Dermis blood vessel endothelial cell (primary cell): Measurements from ENCODE around the gene BCL2A1. TPM values are rescaled to one million over a fixed set of nuclear protein-coding genes. Genes with fewer than 3 reads are reported as not detected.
"Not testable (repeated sequence)": the region's sequence is repeated elsewhere in the genome, so short reads cannot be mapped to it uniquely, and the experiment has no call there.

Experiments used
- DNase-seq: peaks from one replicate; pipeline ENCODE4 v3.0.0; 2010
- total RNA-seq: library from RNA; depleted of rRNA; stranded (reverse); fragments of >200 nt; gene quantifications from 2 replicates; pipeline ENCODE4 v1.2.3, GENCODE V29; 2014

Gene BCL2A1
- total RNA-seq, 1 donor from 2014 or later = not detected

DNA sequence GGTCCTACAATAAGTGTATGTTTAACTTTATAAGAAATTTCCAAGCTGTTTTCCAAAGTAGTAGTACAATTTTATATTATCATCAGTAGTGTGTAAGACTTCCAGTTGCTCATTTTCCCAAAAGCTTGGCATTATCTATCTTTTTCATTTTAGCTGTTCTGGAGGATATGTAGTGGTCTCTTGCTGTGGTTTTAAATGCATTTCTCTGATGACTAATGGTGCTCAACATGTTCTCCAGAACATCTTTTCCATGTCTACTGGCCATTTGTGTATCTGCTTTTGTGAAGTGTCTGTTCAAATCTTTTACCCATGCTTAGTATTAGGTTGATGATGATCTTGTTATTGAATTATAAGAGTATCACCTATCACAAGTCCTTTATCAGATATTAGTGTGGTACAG is 13.3 kb downstream of the BCL2A1 start:
- DNase-seq = no peak

DNA sequence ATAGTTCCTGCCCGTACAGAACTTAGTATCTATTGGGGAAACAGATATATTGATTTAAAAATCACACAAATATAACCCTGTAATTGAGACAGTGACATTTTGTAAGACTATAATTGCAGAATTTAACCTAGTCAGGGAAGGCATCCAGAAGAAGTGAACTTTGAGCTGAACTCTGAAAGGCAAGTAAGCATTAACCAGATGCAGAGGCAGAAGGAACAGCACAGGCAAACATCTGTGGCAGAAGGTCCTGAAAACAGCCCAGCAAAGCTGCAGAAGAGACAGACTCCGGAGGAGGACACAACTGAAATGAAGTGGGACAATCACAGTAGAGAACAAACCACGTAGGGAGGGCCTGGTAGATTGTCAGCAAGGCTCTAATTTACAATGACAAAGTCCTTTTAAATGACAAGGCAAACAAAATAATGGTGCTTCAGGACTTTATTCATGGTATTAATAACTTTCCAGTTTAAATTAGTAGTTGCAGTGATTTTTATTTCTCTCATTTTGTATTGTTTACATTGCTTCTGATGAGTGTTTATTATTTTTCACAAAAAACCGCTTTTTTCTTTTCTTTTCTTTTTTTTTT is 14.5 kb downstream of the BCL2A1 start:
- no peak for DNase-seq

DNA sequence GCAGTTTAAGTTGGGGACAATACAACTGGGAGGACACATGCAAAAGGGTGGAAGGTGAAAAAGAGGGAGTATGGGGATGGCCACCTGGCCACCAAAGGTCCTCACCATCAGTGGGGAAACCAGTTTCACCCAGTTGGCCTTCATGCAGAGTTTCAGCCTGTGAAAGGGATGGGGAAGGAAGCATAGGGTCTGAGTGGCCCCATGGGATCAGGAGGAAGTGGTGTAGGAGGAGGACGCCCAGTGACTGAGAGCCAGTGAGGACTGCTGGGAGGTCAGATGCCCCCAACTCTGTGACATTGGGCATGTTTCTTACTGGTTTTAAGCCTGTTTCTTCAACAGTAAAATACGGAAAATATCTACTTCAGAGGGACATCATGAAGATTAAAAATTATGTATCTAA is 16.3 kb downstream of the BCL2A1 start:
- no peak for DNase-seq

DNA sequence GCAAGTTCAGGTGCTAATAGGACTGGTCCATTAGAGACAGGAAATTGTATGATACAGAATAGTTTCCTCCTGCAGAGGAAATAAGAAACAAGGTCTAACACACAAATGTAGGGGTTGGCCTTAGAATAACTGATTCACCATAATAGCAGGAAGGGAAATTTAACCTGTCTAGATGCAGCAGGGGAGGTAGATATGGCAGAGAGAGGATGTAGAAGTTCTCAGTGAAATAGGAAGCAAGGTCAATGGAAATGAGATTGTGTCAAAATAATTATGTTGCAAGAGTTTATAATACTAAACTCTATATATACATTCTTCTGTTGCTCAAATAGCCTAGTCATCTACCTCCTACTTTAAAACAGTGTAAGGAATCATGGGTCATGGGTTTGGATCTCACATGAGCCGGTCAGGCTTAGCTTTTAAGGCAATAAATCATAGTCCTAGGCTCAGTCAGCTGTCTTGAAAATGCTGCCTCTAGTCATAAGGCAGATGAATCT is 17.0 kb downstream of the BCL2A1 start:
- no peak for DNase-seq

DNA sequence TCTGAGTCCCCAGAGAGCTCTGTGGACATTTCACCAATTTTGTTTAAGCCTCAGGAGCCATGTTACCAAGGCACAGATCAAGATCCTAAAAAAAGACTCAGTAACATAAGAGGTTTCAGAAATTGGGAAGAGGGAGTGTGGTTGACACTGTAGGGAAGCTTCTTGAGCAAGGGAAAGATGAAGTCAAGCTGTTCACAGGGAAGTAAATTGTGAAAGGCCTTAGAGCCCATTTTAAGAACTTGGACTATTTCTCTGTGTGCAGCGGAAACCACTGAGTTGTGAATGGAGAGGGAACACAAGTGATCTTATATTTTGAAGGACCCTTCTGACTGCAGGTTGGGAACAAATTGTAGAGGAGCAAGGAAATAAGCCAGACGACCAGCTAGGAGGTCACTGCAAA is 18.7 kb downstream of the BCL2A1 start:
- DNase-seq = no peak

DNA sequence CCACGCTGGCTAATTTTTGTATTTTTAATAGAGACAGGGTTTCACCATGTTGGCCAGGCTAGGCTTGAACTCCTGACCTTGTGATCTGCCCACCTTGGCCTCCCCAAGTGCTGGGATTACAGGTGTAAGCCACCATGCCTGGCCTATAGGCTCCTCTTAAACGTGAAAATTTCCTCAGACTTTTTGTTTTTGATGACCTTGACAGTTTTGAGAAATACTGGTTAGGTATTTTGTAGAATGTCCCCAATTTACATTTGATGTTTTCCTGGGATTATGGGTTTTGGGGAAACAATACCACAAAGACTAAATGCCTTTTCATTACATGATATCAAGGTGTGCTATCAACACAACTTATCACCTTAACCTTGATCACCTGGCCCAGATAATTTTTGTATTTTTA is 20.7 kb downstream of the BCL2A1 start:
- no peak for DNase-seq

DNA sequence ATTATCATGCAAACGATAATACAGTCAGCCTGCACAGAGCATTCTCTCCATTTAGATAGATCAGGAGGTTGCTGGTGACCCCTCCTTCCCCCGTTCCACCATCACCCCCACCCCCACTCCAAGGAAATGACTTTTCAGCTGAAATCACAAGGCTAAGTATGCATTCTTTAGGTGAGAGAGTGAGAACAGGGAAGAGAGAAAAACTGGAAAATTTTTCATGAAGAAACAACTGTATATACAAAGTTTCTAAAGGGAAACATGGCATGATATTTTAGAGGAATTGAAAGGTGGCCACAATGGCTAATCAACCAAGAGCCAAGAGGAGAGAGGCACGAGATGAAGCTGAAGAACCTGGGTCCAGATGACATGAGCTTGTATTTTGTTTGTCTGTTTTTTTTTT is 22.2 kb downstream of the BCL2A1 start:
- no peak for DNase-seq

DNA sequence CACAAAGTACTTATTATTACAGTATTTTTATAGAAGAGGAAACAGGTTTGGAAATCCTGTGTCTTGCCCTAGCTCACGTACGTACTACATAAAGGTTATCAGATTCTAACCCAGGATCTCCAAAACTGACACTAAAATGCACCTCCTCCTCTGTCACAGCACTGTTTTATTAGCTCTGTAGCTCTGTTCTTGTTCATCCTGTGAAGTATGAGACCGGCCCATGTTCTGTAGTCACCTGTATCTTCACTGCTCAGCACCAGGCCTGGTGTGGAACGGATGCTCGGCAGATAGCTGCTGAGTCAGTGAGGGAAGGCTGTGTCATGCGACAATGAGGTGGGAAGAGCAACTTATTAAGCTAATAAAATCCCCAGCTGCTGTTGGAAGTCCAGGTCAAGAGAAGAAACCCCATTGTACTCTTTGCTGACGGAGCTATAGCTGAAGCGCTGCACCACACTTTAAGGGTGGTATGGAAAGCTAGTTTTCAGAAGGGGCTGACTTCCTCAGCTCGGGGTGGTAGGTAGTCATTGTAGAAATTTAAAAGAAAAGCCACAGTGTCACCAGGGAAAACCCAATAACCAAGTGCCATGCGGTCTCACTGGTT is 22.8 kb downstream of the BCL2A1 start:
- DNase-seq = no peak

DNA sequence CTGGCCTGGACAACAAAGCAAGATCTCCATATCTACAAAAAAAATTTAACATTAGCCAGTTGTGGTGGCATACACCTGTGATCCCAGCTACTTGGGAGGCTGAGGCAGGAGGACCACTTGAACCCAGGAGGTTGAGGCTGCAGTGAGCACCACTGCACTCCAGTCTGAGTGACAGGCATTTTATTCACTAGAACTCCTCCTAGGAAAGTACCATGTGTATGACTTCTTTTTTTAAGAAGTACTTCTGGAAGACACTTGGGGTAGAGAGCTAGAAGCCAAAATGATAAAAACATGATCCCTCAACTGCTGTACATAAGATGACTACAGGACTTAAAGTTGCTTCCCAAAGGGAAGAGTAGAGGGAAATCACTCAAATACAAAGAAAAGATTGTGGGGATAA is 24.0 kb downstream of the BCL2A1 start:
- no peak for DNase-seq

DNA sequence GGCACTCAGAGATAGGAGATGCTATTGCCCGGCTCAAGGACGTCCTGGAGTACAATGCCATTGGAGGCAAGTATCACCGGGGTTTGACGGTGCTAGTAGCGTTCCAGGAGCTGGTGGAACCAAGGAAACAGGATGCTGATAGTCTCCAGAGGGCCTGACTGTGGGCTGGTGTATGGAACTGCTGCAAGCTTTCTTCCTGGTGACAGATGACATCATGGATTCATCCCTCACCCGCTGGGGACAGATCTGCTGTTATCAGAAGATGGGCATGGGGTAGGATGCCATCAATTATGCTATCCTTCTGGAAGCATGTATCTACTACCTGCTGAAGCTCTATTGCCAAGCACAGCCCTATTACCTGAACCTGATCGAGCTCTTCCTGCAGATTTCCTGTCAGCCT is 26.4 kb downstream of the BCL2A1 start:
- DNase-seq = no peak

DNA sequence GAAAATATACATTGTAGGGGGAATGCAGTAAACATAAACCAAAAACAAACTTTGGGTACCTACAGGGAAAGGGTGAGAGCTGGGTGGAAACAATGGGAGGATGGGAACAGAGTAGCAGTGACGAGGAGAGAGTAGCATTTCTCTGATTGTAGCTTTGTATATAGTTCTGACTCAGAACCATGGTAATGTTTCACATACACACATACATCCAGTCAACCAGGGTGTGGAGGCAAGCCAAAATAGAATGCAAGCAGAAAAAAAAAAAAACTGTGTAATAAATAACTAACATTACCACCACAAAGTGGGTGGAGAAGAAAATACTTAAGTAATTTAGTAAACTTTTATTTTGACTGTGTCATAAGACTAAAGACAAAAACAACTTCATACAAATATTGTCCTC is 27.2 kb downstream of the BCL2A1 start:
- DNase-seq = no peak

DNA sequence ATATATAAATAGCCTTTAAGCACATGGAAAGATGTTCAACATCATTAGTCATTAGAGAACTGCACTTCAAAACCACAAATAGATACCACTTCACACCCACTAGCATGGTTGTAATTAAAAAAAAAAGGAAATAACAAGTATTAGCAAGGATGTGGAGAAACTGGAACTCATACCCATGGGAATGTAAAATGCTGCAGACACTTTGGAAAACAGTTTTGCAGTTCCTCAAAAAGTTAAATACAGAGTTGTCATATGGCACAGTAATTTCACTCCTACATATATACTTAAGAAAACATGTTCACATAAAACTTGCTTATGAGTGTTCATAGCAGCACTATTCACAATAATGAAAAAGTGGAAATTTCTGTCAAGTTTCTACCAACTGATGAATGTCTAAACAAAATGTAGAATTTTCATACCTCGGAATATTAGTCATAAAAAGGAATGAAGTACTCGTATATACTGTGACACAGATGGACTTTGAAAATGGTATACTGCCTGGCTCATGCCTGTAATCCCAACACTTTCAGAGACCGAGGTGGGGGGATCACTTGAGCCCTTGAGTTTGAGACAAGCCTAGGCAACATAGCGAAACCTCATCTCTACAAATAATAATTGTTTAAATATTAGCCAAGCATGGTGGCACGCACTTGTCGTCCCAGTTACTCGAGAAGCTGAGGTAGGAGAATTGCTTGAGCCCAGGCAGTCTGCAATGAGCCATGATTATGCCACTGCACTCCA is 28.1 kb downstream of the BCL2A1 start:
- no peak for DNase-seq

DNA sequence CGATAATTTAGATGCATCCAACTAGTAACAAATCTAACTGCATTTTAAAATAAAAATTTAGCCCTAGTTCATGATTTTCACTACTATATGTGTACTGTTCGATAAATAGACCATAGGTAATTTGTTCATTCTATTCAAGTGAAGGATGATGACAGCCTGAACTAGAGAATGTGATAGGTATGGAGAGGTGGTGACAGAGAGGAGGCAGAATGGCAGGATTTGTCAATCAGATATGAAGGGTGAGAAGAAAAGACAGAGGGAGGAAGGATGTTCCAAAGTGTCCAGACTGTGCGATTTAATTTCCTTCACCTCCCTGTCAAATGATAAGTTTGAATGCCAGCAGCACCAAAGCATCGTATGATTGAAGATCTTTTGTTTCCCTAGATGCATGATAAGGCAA is 31.6 kb downstream of the BCL2A1 start:
- no peak for DNase-seq

DNA sequence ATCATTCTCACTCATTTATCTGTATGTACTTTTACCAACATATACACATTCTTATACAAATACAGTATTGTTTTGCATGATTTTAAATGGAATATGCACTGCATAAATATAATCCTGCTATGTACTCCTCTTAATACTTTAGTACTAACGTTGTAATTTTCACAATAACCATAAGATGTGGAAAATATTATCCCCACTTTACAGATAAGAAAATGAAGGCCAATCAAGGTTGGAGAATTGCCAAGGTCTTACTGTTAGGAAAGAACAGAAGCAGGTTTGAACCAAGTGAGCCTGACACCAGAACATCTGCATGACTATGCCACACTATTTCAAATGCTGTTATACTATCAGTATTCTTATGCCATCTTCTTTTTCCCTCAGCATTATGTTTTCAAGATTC is 32.9 kb downstream of the BCL2A1 start:
- no peak for DNase-seq

DNA sequence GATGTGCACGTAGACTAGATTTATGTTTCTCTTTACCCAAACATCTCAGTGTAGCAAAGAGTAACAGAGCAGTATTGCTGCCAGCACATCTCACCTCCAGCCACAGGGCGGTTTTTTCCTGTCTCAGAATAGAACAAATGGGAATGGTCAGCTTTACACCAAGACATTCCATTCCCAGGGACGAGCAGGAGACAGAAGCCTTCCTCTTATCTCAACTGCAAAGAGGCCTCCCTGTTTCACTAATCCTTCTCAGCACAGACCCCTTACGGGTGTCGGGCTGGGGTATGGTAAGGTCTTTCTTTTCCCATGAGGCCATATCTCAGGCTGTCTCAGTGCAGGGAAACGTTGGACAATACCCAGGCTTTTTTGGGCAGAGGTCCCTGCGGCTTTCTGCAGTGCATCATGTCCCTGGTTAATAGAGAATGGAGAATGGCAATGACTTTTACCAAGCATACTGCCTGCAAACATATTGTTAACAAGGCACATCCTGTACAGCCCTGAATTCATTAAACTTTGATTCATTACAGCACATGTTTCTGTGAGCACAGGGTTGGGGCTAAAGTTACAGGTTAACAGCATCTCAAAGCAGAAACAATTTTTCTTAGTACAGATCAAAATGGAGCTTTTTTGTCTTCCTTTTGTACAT is 35.3 kb downstream of the BCL2A1 start:
- DNase-seq = not testable (repeated sequence)

DNA sequence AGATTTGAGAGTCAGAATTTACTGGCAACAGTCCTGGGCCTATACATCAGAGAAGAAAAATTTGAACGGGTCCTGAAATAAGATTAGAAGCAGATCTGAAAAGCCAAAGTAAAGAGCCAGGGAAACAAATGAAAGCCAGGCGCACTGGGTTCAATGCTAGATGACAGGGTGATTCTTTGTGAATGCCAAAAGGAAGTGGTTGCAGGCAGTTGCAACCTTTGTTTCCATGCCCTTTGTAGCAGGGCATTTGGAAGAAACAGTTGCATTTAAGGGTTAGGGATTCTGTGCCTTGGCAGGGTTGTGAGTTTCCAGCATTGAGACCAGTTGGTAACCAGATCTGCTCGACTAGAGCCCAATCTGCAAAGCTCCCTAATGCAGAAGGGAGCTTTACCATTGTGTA is 37.8 kb downstream of the BCL2A1 start:
- no peak for DNase-seq

DNA sequence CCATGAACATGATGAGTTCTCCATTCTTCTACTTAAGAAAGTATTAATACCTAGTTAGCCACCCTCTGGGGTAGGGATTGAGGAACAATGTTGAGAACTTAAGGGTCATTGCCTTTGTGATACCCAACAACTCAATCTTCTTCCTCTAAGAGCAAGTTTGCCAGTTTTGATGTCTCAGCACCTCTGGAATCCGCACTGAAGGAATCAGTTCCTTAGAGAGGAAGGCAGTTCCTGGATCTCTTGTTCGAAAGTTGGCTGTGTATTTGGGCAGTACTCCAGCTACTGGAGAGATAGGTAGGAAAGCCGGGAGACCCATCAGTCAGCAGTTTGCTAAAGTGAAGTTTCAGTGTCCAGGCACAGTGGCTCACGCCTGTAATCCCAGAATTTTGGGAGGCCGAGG is 38.5 kb downstream of the BCL2A1 start:
- no peak for DNase-seq

DNA sequence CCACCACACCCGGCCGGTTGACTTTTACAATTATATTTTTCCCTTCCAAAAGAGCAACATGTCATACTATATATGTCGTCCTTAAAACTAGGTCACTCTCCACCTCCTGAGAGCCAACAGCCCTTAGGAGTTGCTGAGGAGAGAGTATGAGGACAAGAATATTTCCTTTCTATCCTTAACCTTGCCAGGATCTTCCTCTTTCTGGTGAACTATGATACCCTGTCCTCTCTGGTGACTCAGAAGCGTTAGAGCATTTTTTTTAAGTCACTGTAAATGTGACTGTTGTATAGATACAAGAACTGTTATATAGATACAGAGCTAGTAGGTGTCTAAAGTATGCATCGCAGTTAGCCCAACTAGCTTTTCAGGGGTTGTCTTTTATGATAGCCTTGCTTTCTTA is 40.5 kb downstream of the BCL2A1 start:
- DNase-seq = no peak

DNA sequence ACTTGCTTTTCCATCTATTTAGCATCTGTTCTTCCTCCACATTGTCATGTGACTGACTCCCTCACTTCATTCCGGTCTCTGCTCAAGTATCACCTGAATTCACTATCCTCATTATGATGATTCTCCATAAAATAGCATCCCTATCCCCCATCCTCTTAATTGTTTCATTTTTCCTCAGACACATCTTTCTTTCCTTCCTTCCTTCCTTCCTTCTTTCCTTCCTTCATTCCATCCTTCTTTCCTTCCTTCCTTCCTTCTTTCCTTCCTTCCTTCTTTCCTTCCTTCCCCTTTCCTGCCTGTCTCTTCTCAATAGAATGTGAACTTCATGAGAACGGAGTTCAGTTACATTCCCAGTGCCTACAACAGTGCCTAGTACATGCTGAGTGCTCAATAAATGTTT is 41.6 kb downstream of the BCL2A1 start:
- no peak for DNase-seq

DNA sequence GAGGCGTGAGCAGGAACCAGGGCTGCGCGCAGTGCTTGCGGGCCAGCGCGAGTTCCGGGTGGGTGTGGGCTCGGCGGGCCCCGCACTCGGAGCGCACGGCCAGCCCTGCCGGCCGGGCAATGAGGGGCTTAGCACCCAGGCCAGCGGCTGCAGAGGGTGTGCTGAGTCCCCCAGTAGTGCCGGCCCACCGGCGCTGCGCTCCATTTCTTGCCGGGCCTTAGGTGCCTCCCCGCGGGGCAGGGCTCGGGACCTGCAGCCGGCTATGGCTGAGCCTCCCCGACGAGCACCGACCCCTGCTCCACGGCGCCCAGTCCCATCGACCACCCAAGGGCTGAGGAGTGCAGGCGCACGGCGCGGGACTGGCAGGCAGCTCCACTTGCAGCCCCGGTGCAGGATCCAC is 44.9 kb downstream of the BCL2A1 start:
- not testable (repeated sequence) for DNase-seq

DNA sequence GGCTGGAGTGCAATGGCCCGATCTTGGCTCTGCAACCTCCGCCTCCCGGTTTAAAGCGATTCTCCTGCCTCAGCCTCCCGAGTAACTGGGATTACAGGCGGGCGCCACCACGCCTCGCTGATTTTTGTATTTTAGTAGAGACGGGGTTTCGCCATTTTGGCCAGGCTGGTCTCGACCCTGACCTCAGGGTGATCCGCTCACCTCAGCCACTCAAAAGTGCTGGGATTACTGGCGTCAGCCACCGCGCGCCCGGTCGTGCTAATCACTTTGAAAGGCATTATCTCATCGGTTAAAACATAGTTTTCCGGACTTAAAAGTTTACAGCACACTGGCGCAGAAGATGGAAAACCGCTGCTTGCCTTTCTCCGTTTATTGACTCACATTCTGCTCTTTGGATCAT is 46.6 kb downstream of the BCL2A1 start:
- DNase-seq = no peak

DNA sequence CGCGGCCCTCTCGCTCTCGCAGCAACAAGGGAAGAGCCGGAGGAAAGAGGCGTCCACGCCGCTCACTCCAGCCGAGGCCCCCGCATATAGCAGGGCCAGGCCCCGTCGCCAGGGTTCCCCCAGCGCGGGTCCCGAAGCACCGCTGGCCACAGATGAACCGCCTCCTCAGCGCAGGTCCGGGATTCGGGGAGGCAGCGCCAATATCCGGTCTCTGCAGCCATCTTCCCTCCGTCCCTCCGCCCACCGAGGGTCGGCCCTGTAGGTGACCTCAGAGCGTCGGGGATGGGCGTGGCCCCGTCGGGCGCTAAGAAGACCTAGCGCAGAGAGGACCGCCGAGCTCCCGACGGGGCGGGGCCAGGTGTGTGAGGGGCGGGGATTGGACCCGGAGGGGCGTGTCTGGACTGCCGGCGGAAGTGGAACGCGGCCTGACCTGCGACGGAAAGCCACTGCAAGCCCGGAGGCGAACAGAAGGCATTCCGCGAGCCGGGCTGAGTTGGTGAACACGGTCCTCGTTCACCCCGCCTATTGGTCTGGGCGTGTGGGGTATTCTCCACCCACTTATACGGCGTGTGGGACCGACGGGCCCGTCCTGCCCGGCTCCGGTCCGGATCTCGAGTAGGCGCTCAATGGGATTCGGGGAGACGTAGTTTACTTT is 47.4 kb downstream of the BCL2A1 start:
- peak; percentile 93 for DNase-seq

DNA sequence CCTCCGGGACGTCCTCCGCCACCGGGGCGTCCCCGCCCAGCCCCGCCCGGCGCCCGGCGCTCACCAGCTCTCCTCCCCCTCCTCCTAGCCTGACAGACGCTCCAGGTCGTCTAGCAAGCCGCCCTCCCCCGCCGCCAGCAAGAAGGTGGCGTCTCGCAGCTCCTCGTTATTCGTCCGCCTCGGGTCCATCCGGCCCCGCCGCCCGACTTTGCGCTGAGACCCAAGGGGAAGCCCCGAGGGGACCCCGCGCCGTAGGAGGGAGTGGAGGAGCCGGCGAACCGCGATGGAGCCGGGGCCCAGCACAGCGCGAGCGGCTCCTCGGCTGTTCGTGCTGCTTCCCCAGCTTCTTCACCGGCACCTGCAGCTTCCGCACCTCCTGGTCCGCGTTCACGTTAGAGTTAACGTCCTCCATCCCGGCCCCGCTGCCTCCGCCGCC is 47.9 kb downstream of the BCL2A1 start:
- peak; percentile 58 for DNase-seq
